NCI-H510A (cell line): ENCODE data around the gene OR10H4.
"Not testable (repeated sequence)": the region's sequence is repeated elsewhere in the genome, so short reads cannot be mapped to it uniquely, and the experiment has no call there.

Source experiments
- DNase-seq: peaks from one replicate; lab custom pipeline; 2025; lab: John Stamatoyannopoulos, UW

The OR10H4 gene

GRCh38 chr19:15948223-15949058, at the start of gene OR10H4:
TSS of gene OR10H4 (plus strand) at chr19:15949008. CDS start at chr19:15949008, 0 bp downstream.
- DNase-seq, result no peak

- not testable (repeated sequence) for DNase-seq
Observed at GRCh38 chr19:15899561-15899960, 49.2 kb upstream of the OR10H4 start.

GRCh38 chr19:15900032-15900431, 48.8 kb upstream of the OR10H4 start:
- not testable (repeated sequence) for DNase-seq

- DNase-seq, result no peak
Observed at GRCh38 chr19:15900504-15900903, 48.3 kb upstream of the OR10H4 start.

GRCh38 chr19:15902254-15902653, 46.6 kb upstream of the OR10H4 start:
- DNase-seq, result no peak

- not testable (repeated sequence) for DNase-seq
Observed at GRCh38 chr19:15902898-15903297, 45.9 kb upstream of the OR10H4 start.

- DNase-seq, result no peak
Observed at GRCh38 chr19:15905026-15905425, 43.8 kb upstream of the OR10H4 start.

GRCh38 chr19:15911599-15912235, 37.1 kb upstream of the OR10H4 start:
- DNase-seq, result no peak

- no peak for DNase-seq
Observed at GRCh38 chr19:15913384-15913783, 35.4 kb upstream of the OR10H4 start.

- no peak for DNase-seq
Observed at GRCh38 chr19:15913830-15914229, 35.0 kb upstream of the OR10H4 start.

GRCh38 chr19:15915109-15915508, 33.7 kb upstream of the OR10H4 start:
- DNase-seq, result no peak

- DNase-seq, result no peak
Observed at GRCh38 chr19:15919243-15919642, 29.6 kb upstream of the OR10H4 start.

GRCh38 chr19:15922021-15922420, 26.8 kb upstream of the OR10H4 start:
- DNase-seq, result no peak

GRCh38 chr19:15923702-15924101, 25.1 kb upstream of the OR10H4 start:
- DNase-seq, result no peak

- no peak for DNase-seq
Observed at GRCh38 chr19:15926484-15926883, 22.3 kb upstream of the OR10H4 start.

- DNase-seq, result no peak
Observed at GRCh38 chr19:15928321-15928720, 20.5 kb upstream of the OR10H4 start.

GRCh38 chr19:15933761-15934331, 15.0 kb upstream of the OR10H4 start:
- DNase-seq, result not testable (repeated sequence)

GRCh38 chr19:15934332-15935078, 14.3 kb upstream of the OR10H4 start, which contains the start of gene CYP4F11:
TSS of gene CYP4F11 (minus strand) at chr19:15934529. CDS start at chr19:15934408, 121 bp downstream.
- no peak for DNase-seq

- DNase-seq, result no peak
Observed at GRCh38 chr19:15935167-15935702, 13.6 kb upstream of the OR10H4 start.

- no peak for DNase-seq
Observed at GRCh38 chr19:15936173-15936572, 12.6 kb upstream of the OR10H4 start.

- no peak for DNase-seq
Observed at GRCh38 chr19:15936950-15937349, 11.9 kb upstream of the OR10H4 start.

- no peak for DNase-seq
Observed at GRCh38 chr19:15937771-15938170, 11.0 kb upstream of the OR10H4 start.
